SU-DHL-6 (cell line): Measurements from ENCODE around the gene APPL1.

Experiments used
- H2AFZ ChIP-seq: fragments of 200-600 bp; sonication (generic); 2 replicates; pipeline ENCODE4 v1.6.1; 2014; ENCODE audit warnings: low read depth, mild to moderate bottlenecking, moderate library complexity, mixed read lengths, antibody characterized with exemption, low read length; ENCODE audit not compliant: severe bottlenecking
- H3F3A ChIP-seq: fragments of 200-600 bp; shearing (Covaris generic); 2 replicates; pipeline ENCODE4 v1.6.0; 2016; ENCODE audit warnings: antibody characterized with exemption, mild to moderate bottlenecking; ENCODE audit not compliant: insufficient read depth
- H3K27ac ChIP-seq: fragments of 200-600 bp; sonication (generic); 2 replicates; pipeline ENCODE4 v1.5.1; 2016; ENCODE audit warnings: low read depth, mild to moderate bottlenecking, low read length, moderate library complexity, mixed read lengths
- H3K27me3 ChIP-seq: fragments of 200-600 bp; sonication (generic), shearing (Covaris generic); 2 replicates; pipeline ENCODE4 v1.6.0; 2014; ENCODE audit warnings: mild to moderate bottlenecking, low read length
- H3K36me3 ChIP-seq: fragments of 200-600 bp; sonication (generic); 2 replicates; pipeline ENCODE4 v1.6.1; 2014; ENCODE audit warnings: mild to moderate bottlenecking, low read length, mixed read lengths
- H3K4me2 ChIP-seq: fragments of 300-600, 200-600 bp; shearing (Covaris generic), sonication (generic); 2 replicates; pipeline ENCODE4 v1.6.0; 2014; ENCODE audit warnings: low read length, low read depth, mild to moderate bottlenecking; ENCODE audit not compliant: poor library complexity, severe bottlenecking
- H3K4me3 ChIP-seq: fragments of 200-600 bp; sonication (generic); 2 replicates; pipeline ENCODE4 v1.5.1; 2014; ENCODE audit warnings: antibody characterized with exemption, low read length, mild to moderate bottlenecking, mixed read lengths; ENCODE audit not compliant: insufficient read depth, poor library complexity, severe bottlenecking
- H3K79me2 ChIP-seq: fragments of 200-600 bp; sonication (generic); 2 replicates; pipeline ENCODE4 v1.6.1; 2014; ENCODE audit warnings: mild to moderate bottlenecking, low read length, moderate library complexity; ENCODE audit not compliant: insufficient read depth
- H3K9ac ChIP-seq: fragments of 200-600 bp; sonication (generic); 2 replicates; pipeline ENCODE4 v1.7.0; 2014; ENCODE audit warnings: mild to moderate bottlenecking, low read length
- H3K9me2 ChIP-seq: fragments of 200-600 bp; sonication (generic); replicated peaks from 2 replicates; pipeline ENCODE4 v1.6.1; 2014; ENCODE audit warnings: low read length; ENCODE audit not compliant: insufficient read depth
- H3K9me3 ChIP-seq: fragments of 200-600 bp; sonication (generic); 2 replicates; pipeline ENCODE4 v1.6.1; 2014; ENCODE audit warnings: low read length, mixed read lengths; ENCODE audit not compliant: insufficient read depth
- H4K20me1 ChIP-seq: fragments of 200-600 bp; sonication (generic); 2 replicates; pipeline ENCODE4 v1.6.1; 2014; ENCODE audit warnings: low read depth, mild to moderate bottlenecking, antibody characterized with exemption, low read length, moderate library complexity, mixed read lengths
- CTCF ChIP-seq: fragments of 200-600 bp; sonication (generic); IDR thresholded peaks from one replicate; pipeline ENCODE4 v1.5.1; 2017; ENCODE audit warnings: antibody characterized with exemption, mild to moderate bottlenecking, low read length, moderate library complexity; ENCODE audit not compliant: insufficient read depth, poor library complexity, severe bottlenecking
- EZH2phosphoT487 ChIP-seq: fragments of 200-600 bp; sonication (generic), shearing (Covaris generic); conservative IDR thresholded peaks from 2 replicates; pipeline ENCODE4 v1.6.1; 2018; ENCODE audit warnings: mild to moderate bottlenecking, antibody characterized with exemption, low read length, moderate library complexity, mixed read lengths

APPL1 gene

GRCh38 chr3:57252404-57252803 is 24.9 kb downstream of the APPL1 start:
- H3K4me3 ChIP-seq: no peak overlapping the region
- peaks cover 35% of the 10 kb centered on the region for H3K36me3 ChIP-seq
- no peak overlapping the region for H3K27ac ChIP-seq
- no peaks in the 10 kb centered on the region for H3K27me3 ChIP-seq
- no peak overlapping the region for H3K9ac ChIP-seq
- H3K79me2 ChIP-seq: no peaks in the 10 kb centered on the region
- H3K9me2 ChIP-seq: no peaks in the 10 kb centered on the region
- no peaks in the 10 kb centered on the region for H3K9me3 ChIP-seq
- no peaks in the 10 kb centered on the region for H4K20me1 ChIP-seq
- no peak overlapping the region for H2AFZ ChIP-seq
- H3F3A ChIP-seq: peaks cover 9% of the 10 kb centered on the region
- no peak overlapping the region for H3K4me2 ChIP-seq
- no peak for TF ChIP-seq EZH2phosphoT487
- TF ChIP-seq CTCF: no peak

GRCh38 chr3:57256844-57257243 is 29.3 kb downstream of the APPL1 start:
- Histone ChIP-seq H4K20me1 (no peaks in the 10 kb centered on the region), H3K9me3 (no peaks in the 10 kb centered on the region), H3K79me2 (no peaks in the 10 kb centered on the region), H3F3A (peaks cover 9% of the 10 kb centered on the region), H3K36me3 (peaks cover 50% of the 10 kb centered on the region), H3K9me2 (no peaks in the 10 kb centered on the region), H3K27ac (no peak overlapping the region), H3K4me2 (no peak overlapping the region), H3K9ac (no peak overlapping the region), H3K4me3 (no peak overlapping the region), H3K27me3 (no peaks in the 10 kb centered on the region), H2AFZ (no peak overlapping the region)
- TF ChIP-seq CTCF (no peak), EZH2phosphoT487 (no peak)

- H3K27ac ChIP-seq: no peak overlapping the region
- peaks cover 42% of the 10 kb centered on the region for H3K36me3 ChIP-seq
Measured at GRCh38 chr3:57257678-57258077, 30.1 kb downstream of the APPL1 start.

More at GRCh38 chr3:57257678-57258077, 30.1 kb downstream of the APPL1 start:
- H3K27me3 ChIP-seq: no peaks in the 10 kb centered on the region
- no peaks in the 10 kb centered on the region for H4K20me1 ChIP-seq
- no peak overlapping the region for H3K4me2 ChIP-seq
- no peaks in the 10 kb centered on the region for H3K9me2 ChIP-seq
- H2AFZ ChIP-seq: no peak overlapping the region
- no peaks in the 10 kb centered on the region for H3K9me3 ChIP-seq
- no peaks in the 10 kb centered on the region for H3K79me2 ChIP-seq
- TF ChIP-seq CTCF: no peak
- TF ChIP-seq EZH2phosphoT487: no peak
- H3K9ac ChIP-seq: no peak overlapping the region
- H3F3A ChIP-seq: 0 out of 2 replicates have a peak, but pooled peaks cover 3% of the 10 kb centered on the region
- H3K4me3 ChIP-seq: no peak overlapping the region
